GM06990 (cell line): ENCODE measurements around the gene ANKS1A.

ENCODE experiments used
- DNase-seq: peaks from one replicate; pipeline ENCODE4 v3.0.0-alpha.2; 2011; ENCODE audit not compliant: insufficient read length; ENCODE audit errors: extremely low read depth
- H3K27me3 ChIP-seq: replicated peaks from 2 replicates; pipeline ENCODE4 v1.6.0; 2011; ENCODE audit warnings: low read length; ENCODE audit not compliant: control insufficient read depth, insufficient read depth
- H3K36me3 ChIP-seq: 2 replicates; pipeline ENCODE4 v1.5.1; 2011; ENCODE audit warnings: low read length; ENCODE audit not compliant: control insufficient read depth, insufficient read depth
- H3K4me3 ChIP-seq: replicated peaks from 2 replicates; pipeline ENCODE4 v1.5.1; 2011; ENCODE audit warnings: low read depth, mild to moderate bottlenecking, control low read depth, low read length
- TF ChIP-seq, protein P1 (sequence below): IDR thresholded peaks from 2 replicates; pipeline ENCODE4 v1.5.1; 2011; ENCODE audit warnings: low read length, control low read depth, mild to moderate bottlenecking, inconsistent platforms; ENCODE audit not compliant: insufficient read depth, poor library complexity, severe bottlenecking

ANKS1A gene

DNA sequence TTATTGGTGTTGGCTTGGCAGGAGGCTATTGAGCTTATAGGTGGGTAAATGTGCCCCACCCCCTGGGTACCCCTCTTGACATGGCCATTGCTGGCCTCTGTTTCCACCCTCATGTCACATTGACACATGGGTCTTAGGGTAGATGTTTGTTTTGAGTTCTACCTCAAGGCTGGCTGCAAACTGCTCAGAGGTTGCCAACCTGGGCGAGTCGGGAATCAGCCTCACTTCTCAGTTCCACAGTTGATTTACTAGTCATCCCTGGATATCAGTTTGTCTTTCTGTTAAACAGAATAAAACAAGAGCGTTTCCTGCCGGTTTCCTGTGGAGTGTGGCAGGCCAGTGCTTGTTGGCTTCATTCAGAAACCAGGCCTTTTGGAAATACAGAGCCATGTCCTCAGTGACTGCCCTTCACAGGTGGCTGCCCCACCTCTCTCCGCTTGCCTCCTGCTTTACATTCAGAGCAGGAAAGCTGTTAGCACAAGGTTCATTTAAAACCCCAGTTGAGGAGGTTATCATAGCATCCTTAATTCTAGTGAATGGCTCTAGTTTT lies 146.5 kb downstream of the ANKS1A start:
- Histone ChIP-seq H3K27me3 (no peaks in the 10 kb centered on the region), H3K4me3 (no peak overlapping the region), H3K36me3 (no peaks in the 10 kb centered on the region)
- TF ChIP-seq, protein P1, sequence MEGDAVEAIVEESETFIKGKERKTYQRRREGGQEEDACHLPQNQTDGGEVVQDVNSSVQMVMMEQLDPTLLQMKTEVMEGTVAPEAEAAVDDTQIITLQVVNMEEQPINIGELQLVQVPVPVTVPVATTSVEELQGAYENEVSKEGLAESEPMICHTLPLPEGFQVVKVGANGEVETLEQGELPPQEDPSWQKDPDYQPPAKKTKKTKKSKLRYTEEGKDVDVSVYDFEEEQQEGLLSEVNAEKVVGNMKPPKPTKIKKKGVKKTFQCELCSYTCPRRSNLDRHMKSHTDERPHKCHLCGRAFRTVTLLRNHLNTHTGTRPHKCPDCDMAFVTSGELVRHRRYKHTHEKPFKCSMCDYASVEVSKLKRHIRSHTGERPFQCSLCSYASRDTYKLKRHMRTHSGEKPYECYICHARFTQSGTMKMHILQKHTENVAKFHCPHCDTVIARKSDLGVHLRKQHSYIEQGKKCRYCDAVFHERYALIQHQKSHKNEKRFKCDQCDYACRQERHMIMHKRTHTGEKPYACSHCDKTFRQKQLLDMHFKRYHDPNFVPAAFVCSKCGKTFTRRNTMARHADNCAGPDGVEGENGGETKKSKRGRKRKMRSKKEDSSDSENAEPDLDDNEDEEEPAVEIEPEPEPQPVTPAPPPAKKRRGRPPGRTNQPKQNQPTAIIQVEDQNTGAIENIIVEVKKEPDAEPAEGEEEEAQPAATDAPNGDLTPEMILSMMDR, result no peak
- DNase-seq, result no peak

DNA sequence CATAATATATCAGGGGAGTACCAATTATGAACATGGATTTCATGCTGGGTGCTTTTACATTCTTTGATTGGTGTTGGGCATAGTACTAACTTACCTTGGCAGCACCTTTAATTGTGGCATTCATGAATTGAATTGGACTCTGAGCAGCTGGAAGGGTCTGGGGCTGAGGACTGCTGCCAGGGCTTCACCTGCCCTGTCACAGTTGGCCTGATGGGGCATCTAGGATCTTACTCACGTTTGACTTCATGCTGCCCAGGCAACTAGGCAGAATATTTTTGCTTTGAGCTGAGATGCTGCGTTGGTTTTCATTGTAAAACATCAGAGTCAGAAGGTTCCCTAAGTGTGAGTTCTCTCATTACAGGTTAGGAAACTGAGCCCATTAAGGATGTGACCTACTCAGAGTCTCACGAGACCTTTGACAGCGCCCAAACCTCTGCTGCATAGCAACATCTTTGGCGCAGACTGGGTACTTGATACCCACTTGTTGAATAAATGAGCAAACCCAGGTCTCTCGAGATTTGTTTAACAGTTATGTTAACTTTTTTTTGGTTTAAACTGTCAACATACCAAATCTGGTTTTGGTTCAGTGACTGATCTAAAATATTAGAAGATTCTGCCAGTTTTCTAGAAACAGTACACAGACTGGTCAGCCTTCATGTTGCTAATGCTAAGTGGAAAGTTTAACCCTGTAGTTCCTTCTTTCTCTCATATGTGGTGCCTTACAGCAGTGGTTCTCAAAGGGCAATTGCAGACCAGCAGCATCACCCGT lies 147.2 kb downstream of the ANKS1A start:
- TF ChIP-seq, protein P1, result no peak
- H3K36me3 ChIP-seq, result no peaks in the 10 kb centered on the region
- no peak overlapping the region for H3K4me3 ChIP-seq
- no peaks in the 10 kb centered on the region for H3K27me3 ChIP-seq
- no peak for DNase-seq

DNA sequence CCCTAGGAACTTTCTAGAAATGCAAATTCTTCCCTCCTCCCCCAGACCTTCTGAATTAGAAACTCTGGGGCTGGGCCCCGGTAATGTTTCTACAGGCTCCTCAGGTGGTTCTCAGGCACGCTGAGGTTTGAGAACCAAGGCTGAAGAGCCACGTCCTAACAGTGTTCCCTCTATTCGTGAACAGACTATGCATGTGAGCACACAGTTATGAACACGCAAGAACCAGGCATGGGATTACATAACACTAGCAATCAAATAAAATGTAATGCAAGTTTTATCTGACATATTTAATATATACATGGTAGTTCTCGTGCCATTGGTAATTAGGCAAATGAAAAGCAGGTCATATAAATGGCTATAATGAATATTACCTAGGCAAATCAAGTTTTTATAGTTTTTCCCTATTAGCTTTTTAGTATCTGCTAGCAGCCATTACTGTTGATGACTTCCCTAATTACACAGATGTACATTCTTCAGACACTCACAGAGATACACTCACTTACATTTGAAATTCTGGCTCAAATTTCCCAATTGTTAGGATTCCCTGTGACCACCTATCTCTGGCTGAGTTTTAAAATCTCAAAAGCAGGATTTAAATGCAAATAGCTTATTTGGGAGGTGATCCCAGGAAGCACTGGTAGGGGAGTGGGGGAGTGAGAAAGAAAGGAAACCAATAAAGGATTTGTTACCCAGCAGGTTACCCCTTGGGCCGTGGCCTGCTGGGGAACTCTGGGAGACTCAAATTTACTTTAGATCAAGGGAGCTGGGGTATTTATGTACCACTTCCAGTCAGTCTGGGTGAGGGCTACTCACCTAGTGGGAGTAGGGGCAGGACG lies 148.0 kb downstream of the ANKS1A start:
- Histone ChIP-seq H3K36me3 (no peaks in the 10 kb centered on the region), H3K27me3 (no peaks in the 10 kb centered on the region), H3K4me3 (no peak overlapping the region)
- no peak for DNase-seq
- TF ChIP-seq, protein P1, result no peak

DNA sequence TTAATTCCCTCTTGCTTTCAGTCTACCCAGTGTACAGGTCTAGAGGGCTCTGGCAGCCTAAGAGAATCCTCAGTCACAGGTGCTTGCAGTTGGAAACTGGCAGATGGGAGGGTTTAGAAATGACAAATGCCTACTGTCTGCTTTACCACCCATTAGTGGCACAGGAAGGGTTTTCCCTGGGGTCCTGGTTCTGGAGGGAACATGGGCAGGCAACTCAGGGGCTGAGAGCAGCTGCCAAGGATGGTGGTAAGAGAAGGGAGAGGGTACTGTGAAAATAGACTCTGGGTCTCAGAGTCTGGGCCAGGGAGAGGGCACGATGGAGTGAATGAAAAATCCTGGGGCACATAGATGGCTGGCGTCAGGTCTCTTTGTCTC lies 148.6 kb downstream of the ANKS1A start:
- Histone ChIP-seq H3K27me3 (no peaks in the 10 kb centered on the region), H3K4me3 (no peak overlapping the region), H3K36me3 (no peaks in the 10 kb centered on the region)
- DNase-seq, result no peak
- TF ChIP-seq, protein P1, result no peak

DNA sequence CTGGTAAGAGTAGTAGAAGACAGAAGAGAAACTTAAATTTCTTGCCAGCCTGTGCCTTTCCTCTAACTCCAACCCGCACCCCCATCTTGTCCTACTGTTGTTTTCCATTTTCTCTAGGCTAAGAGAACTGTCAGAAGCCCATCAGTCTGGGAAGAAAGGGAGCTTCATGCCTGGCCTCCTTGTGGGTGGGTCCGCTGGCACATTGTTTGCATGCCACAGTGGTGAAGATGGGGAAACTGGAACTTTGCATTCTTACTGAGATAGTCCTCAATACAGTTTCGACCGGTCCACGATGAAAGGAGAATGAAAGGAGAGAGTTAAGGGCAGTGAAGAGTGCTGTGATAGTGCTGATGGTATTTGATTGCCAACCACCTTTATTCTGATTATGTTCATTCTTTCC lies 149.0 kb downstream of the ANKS1A start:
- H3K36me3 ChIP-seq, result no peaks in the 10 kb centered on the region
- no peak for DNase-seq
- no peaks in the 10 kb centered on the region for H3K27me3 ChIP-seq
- H3K4me3 ChIP-seq, result no peak overlapping the region
- TF ChIP-seq, protein P1, result no peak
